Smooth muscle cell (in vitro differentiated cells): ENCODE data around the gene ARHGEF10L. TPM values are rescaled to one million over a fixed set of nuclear protein-coding genes. Genes with fewer than 3 reads are reported as not detected.

Experiments used
- DNase-seq: peaks from one replicate; lab custom pipeline; 2025; ENCODE audit not compliant: unreplicated experiment; lab: John Stamatoyannopoulos, UW
- H2AFZ ChIP-seq: fragments of 200-600 bp; sonication (generic); 2 replicates; pipeline ENCODE4 v1.6.0; 2016; ENCODE audit warnings: antibody characterized with exemption, low read depth, mild to moderate bottlenecking
- H3F3A ChIP-seq: fragments of 200-600 bp; sonication (generic); 2 replicates; pipeline ENCODE4 v1.6.0; 2017; ENCODE audit warnings: antibody characterized with exemption, low read depth
- H3K27ac ChIP-seq: fragments of 200-600 bp; sonication (generic); 2 replicates; pipeline ENCODE4 v1.5.1; 2016; ENCODE audit warnings: low read depth, mild to moderate bottlenecking
- H3K27me3 ChIP-seq: fragments of 200-600 bp; sonication (generic); 2 replicates; pipeline ENCODE4 v1.6.1; 2016; ENCODE audit warnings: low read depth, mild to moderate bottlenecking
- H3K36me3 ChIP-seq: fragments of 200-600 bp; sonication (generic); 2 replicates; pipeline ENCODE4 v1.5.1; 2016; ENCODE audit warnings: low read depth
- H3K4me1 ChIP-seq: fragments of 200-600 bp; sonication (generic); 2 replicates; pipeline ENCODE4 v1.5.1; 2016; ENCODE audit warnings: low read depth
- H3K4me2 ChIP-seq: fragments of 200-600 bp; sonication (generic); 2 replicates; pipeline ENCODE4 v1.6.0; 2016; ENCODE audit warnings: mild to moderate bottlenecking
- H3K4me3 ChIP-seq: fragments of 200-600 bp; sonication (generic); 2 replicates; pipeline ENCODE4 v1.5.1; 2016; ENCODE audit warnings: mild to moderate bottlenecking
- H3K79me2 ChIP-seq: fragments of 200-600 bp; sonication (generic); 2 replicates; pipeline ENCODE4 v1.6.0; 2016; ENCODE audit warnings: low read depth, mild to moderate bottlenecking
- H3K9ac ChIP-seq: fragments of 200-600 bp; sonication (generic); 2 replicates; pipeline ENCODE4 v1.6.0; 2016; ENCODE audit warnings: low read depth
- H3K9me3 ChIP-seq: fragments of 200-600 bp; sonication (generic); replicated peaks from 2 replicates; pipeline ENCODE4 v1.5.1; 2016; ENCODE audit warnings: low read depth
- H4K20me1 ChIP-seq: fragments of 200-600 bp; sonication (generic); 2 replicates; pipeline ENCODE4 v1.6.0; 2016; ENCODE audit warnings: low read depth
- WGBS: methylation state at CpG from one replicate; pipeline ENCODE4 v1.1.7; 2016; ENCODE audit warnings: low lambda C conversion rate; 5-methylcytosine and 5-hydroxymethylcytosine counted together
- polyA plus RNA-seq: library from polyadenylated mRNA; unstranded; fragments of >200 nt; fragmentation: Nextera tagmentation; extraction: Ambion mirVana; gene quantifications from 2 replicates; pipeline ENCODE4 v1.2.1, GENCODE V29; 2016
- total RNA-seq: library from RNA; depleted of rRNA; stranded (reverse); fragments of >200 nt; gene quantifications from 2 replicates; pipeline ENCODE4 v1.2.3, GENCODE V29; 2014
- TF ChIP-seq, protein P1 (sequence below): fragments of 200-600 bp; sonication (generic); IDR thresholded peaks from 2 replicates; pipeline ENCODE4 v1.5.1; 2017; ENCODE audit warnings: borderline replicate concordance, mild to moderate bottlenecking, antibody characterized with exemption; ENCODE audit not compliant: insufficient read depth, poor library complexity, severe bottlenecking

The ARHGEF10L gene
- total and polyA plus RNA-seq, 2 experiments from 2014 or later, result 6.6 to 13.7 TPM

DNA sequence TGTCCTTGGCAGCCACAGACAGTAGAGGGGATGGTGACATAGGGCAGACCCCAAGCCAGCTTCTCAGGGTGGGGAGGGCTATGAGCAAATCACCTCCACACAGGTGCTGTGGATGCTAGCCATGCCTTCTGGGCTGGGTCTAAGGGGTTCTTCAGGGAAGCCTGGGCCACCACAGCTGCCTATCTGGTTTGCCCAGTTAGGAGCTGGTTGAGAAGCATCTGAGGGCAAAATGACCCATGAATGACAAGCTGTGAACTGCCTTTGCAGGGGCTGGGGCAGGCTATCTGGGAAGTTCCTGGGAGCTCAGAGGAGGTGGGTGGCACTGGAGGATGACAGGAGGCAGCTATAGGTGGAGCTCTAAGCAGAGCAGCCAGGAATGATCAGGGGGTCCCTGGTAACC is 10.1 kb upstream of the ARHGEF10L start:
- DNase-seq, result no peak
- Histone ChIP-seq H3K4me2 (no peak overlapping the region), H3K4me3 (no peak overlapping the region), H3K79me2 (no peaks in the 10 kb centered on the region), H3F3A (no peaks in the 10 kb centered on the region), H3K27me3 (no peaks in the 10 kb centered on the region), H4K20me1 (no peaks in the 10 kb centered on the region), H3K27ac (no peak overlapping the region), H2AFZ (no peak overlapping the region), H3K4me1 (no peaks in the 10 kb centered on the region), H3K9me3 (no peaks in the 10 kb centered on the region), H3K9ac (no peak overlapping the region), H3K36me3 (no peaks in the 10 kb centered on the region)
- TF ChIP-seq, protein P1, sequence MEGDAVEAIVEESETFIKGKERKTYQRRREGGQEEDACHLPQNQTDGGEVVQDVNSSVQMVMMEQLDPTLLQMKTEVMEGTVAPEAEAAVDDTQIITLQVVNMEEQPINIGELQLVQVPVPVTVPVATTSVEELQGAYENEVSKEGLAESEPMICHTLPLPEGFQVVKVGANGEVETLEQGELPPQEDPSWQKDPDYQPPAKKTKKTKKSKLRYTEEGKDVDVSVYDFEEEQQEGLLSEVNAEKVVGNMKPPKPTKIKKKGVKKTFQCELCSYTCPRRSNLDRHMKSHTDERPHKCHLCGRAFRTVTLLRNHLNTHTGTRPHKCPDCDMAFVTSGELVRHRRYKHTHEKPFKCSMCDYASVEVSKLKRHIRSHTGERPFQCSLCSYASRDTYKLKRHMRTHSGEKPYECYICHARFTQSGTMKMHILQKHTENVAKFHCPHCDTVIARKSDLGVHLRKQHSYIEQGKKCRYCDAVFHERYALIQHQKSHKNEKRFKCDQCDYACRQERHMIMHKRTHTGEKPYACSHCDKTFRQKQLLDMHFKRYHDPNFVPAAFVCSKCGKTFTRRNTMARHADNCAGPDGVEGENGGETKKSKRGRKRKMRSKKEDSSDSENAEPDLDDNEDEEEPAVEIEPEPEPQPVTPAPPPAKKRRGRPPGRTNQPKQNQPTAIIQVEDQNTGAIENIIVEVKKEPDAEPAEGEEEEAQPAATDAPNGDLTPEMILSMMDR, result no peak

DNA sequence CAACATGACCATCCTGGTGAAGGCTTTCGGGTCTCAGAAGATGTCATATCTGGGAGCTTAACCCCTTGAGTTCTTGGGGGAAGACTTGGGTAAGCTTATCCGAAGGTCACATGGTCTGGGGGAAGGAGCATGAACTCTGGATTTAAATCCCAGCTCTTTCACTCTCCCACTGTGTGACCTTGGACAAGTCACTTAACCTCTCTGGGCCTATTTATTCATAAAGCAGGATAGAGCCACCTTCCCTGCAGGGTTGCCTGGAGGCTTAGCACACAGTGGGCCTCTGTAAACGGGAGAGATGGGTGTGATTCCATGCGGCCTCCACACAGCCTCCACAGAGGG is 8.2 kb upstream of the ARHGEF10L start:
- H3K9ac ChIP-seq, result no peak overlapping the region
- no peaks in the 10 kb centered on the region for H3K27me3 ChIP-seq
- no peak overlapping the region for H3K4me3 ChIP-seq
- TF ChIP-seq, protein P1, result no peak
- H3K9me3 ChIP-seq, result no peaks in the 10 kb centered on the region
- H3K36me3 ChIP-seq, result no peaks in the 10 kb centered on the region
- 72% methylated on average over 4 of the region's 4 CpGs for WGBS
- no peak overlapping the region for H3K4me2 ChIP-seq
- no peaks in the 10 kb centered on the region for H4K20me1 ChIP-seq
- H2AFZ ChIP-seq, result no peak overlapping the region
- no peak overlapping the region for H3K27ac ChIP-seq
- no peaks in the 10 kb centered on the region for H3K79me2 ChIP-seq
- no peaks in the 10 kb centered on the region for H3K4me1 ChIP-seq
- no peak for DNase-seq
- H3F3A ChIP-seq, result no peaks in the 10 kb centered on the region

- no peaks in the 10 kb centered on the region for H3K36me3 ChIP-seq
- no peak for DNase-seq
- H2AFZ ChIP-seq, result no peak overlapping the region
- no peaks in the 10 kb centered on the region for H3K9me3 ChIP-seq
- H3K4me3 ChIP-seq, result no peak overlapping the region
- no peak overlapping the region for H3K27ac ChIP-seq
- TF ChIP-seq, protein P1, result no peak
- no peaks in the 10 kb centered on the region for H3K4me1 ChIP-seq
- no peaks in the 10 kb centered on the region for H3K27me3 ChIP-seq
- no peak overlapping the region for H3K9ac ChIP-seq
- H4K20me1 ChIP-seq, result no peaks in the 10 kb centered on the region
- no peaks in the 10 kb centered on the region for H3F3A ChIP-seq
- H3K4me2 ChIP-seq, result no peak overlapping the region
- 68% methylated on average over 8 of the region's 8 CpGs for WGBS
- H3K79me2 ChIP-seq, result no peaks in the 10 kb centered on the region
These were observed 7.6 kb upstream of the ARHGEF10L start for GRCh38 chr1:17531682-17532487.

- no peak for DNase-seq
- H3K4me2 ChIP-seq, result no peak overlapping the region
- no peaks in the 10 kb centered on the region for H3K9me3 ChIP-seq
- H3K4me3 ChIP-seq, result no peak overlapping the region
- H4K20me1 ChIP-seq, result no peaks in the 10 kb centered on the region
- H2AFZ ChIP-seq, result no peak overlapping the region
- no peaks in the 10 kb centered on the region for H3K4me1 ChIP-seq
- H3K9ac ChIP-seq, result no peak overlapping the region
- H3K36me3 ChIP-seq, result no peaks in the 10 kb centered on the region
- H3K79me2 ChIP-seq, result no peaks in the 10 kb centered on the region
- no peaks in the 10 kb centered on the region for H3F3A ChIP-seq
- H3K27ac ChIP-seq, result no peak overlapping the region
- WGBS, result 96% methylated on average over 4 of the region's 4 CpGs
- TF ChIP-seq, protein P1, result no peak
- no peaks in the 10 kb centered on the region for H3K27me3 ChIP-seq
These were observed 6.3 kb upstream of the ARHGEF10L start for GRCh38 chr1:17533201-17533600.
